ENCODE results near the gene POLD4.

- TF ChIP-seq, protein P1, sequence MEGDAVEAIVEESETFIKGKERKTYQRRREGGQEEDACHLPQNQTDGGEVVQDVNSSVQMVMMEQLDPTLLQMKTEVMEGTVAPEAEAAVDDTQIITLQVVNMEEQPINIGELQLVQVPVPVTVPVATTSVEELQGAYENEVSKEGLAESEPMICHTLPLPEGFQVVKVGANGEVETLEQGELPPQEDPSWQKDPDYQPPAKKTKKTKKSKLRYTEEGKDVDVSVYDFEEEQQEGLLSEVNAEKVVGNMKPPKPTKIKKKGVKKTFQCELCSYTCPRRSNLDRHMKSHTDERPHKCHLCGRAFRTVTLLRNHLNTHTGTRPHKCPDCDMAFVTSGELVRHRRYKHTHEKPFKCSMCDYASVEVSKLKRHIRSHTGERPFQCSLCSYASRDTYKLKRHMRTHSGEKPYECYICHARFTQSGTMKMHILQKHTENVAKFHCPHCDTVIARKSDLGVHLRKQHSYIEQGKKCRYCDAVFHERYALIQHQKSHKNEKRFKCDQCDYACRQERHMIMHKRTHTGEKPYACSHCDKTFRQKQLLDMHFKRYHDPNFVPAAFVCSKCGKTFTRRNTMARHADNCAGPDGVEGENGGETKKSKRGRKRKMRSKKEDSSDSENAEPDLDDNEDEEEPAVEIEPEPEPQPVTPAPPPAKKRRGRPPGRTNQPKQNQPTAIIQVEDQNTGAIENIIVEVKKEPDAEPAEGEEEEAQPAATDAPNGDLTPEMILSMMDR (IDR thresholded peaks at IDR 0.05; ENCODE audit: extremely low read depth in 1 of 2, insufficient read depth in 1 of 2, low read depth in 1 of 2, low read length in 2 of 2) = no peak
- TF ChIP-seq POLR2AphosphoS5 (IDR thresholded peaks at IDR 0.05; ENCODE audit: insufficient read depth, low read depth, low read length) (peak; percentile 27), POLR2A (IDR thresholded peaks at IDR 0.05; ENCODE audit: low read depth, low read length) (no peak)
- TF ChIP-seq, protein P2, sequence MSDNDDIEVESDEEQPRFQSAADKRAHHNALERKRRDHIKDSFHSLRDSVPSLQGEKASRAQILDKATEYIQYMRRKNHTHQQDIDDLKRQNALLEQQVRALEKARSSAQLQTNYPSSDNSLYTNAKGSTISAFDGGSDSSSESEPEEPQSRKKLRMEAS (IDR thresholded peaks at IDR 0.05; ENCODE audit: insufficient read depth, insufficient read length) = no peak
Measured at GRCh38 chr11:67369275-67369674, 15.9 kb upstream of the POLD4 start.
